Measurements from ENCODE around the gene KIF6. TPM values are rescaled to one million over a fixed set of nuclear protein-coding genes. Genes with fewer than 3 reads are reported as not detected.

Gene KIF6
- total RNA-seq, 4 donors from 2014 or later, result 0.26 to 1.8 (median 1.6) TPM; not detected in 1

GRCh38 chr6:39446909-39447308 is 278.3 kb downstream of the KIF6 start:
- Histone ChIP-seq H3K36me3 (no peaks in the 10 kb centered on the region), H3K27ac (no peak overlapping the region), H3K27me3 (no peaks in the 10 kb centered on the region), H3K9me3 (no peaks in the 10 kb centered on the region), H3K4me3 (no peak overlapping the region), H3K4me1 (no peaks in the 10 kb centered on the region)
- TF ChIP-seq POLR2A (IDR thresholded peaks at IDR 0.05), result no peak
- intact Hi-C loops (cut with DNase I; ENCODE audit: low total_unique reads), result no loop called here
- DNase-seq, result no peak

GRCh38 chr6:39445667-39446066 is 279.5 kb downstream of the KIF6 start:
- Histone ChIP-seq H3K36me3 (no peaks in the 10 kb centered on the region), H3K27me3 (no peaks in the 10 kb centered on the region), H3K9me3 (no peaks in the 10 kb centered on the region), H3K27ac (no peak overlapping the region), H3K4me3 (no peak overlapping the region), H3K4me1 (no peaks in the 10 kb centered on the region)
- no peak for DNase-seq
- TF ChIP-seq CTCF (IDR thresholded peaks at IDR 0.05), result no peak
- no peak for TF ChIP-seq POLR2A (IDR thresholded peaks at IDR 0.05)
- intact Hi-C loops (cut with DNase I; ENCODE audit: low total_unique reads), result no loop called here

- H3K9me3 ChIP-seq, result no peaks in the 10 kb centered on the region
- no peaks in the 10 kb centered on the region for H3K36me3 ChIP-seq
- no peak for DNase-seq
- no peak for TF ChIP-seq POLR2A (IDR thresholded peaks at IDR 0.05)
- no peak for TF ChIP-seq CTCF (IDR thresholded peaks at IDR 0.05)
- H3K4me3 ChIP-seq, result no peak overlapping the region
- no peak overlapping the region for H3K27ac ChIP-seq
- intact Hi-C loops (cut with DNase I; ENCODE audit: low total_unique reads), result no loop called here
- no peaks in the 10 kb centered on the region for H3K27me3 ChIP-seq
- no peaks in the 10 kb centered on the region for H3K4me1 ChIP-seq
Measured at GRCh38 chr6:39444479-39445019, 280.7 kb downstream of the KIF6 start.

GRCh38 chr6:39441986-39442385 is 283.2 kb downstream of the KIF6 start:
- Histone ChIP-seq H3K9me3 (no peaks in the 10 kb centered on the region), H3K27ac (no peak overlapping the region), H3K4me3 (no peak overlapping the region), H3K27me3 (no peaks in the 10 kb centered on the region), H3K36me3 (no peaks in the 10 kb centered on the region), H3K4me1 (no peaks in the 10 kb centered on the region)
- intact Hi-C loops (cut with DNase I; ENCODE audit: low total_unique reads), result no loop called here
- DNase-seq, result no peak
- no peak for TF ChIP-seq POLR2A (IDR thresholded peaks at IDR 0.05)
- TF ChIP-seq CTCF (IDR thresholded peaks at IDR 0.05), result no peak

GRCh38 chr6:39441301-39441700 is 283.9 kb downstream of the KIF6 start:
- DNase-seq, result no peak
- Histone ChIP-seq H3K4me1 (no peaks in the 10 kb centered on the region), H3K27ac (no peak overlapping the region), H3K4me3 (no peak overlapping the region), H3K27me3 (no peaks in the 10 kb centered on the region), H3K36me3 (no peaks in the 10 kb centered on the region), H3K9me3 (no peaks in the 10 kb centered on the region)
- intact Hi-C loops (cut with DNase I; ENCODE audit: low total_unique reads), result no loop called here
- no peak for TF ChIP-seq POLR2A (IDR thresholded peaks at IDR 0.05)
- no peak for TF ChIP-seq CTCF (IDR thresholded peaks at IDR 0.05)

- no peak for TF ChIP-seq CTCF (IDR thresholded peaks at IDR 0.05)
- DNase-seq, result no peak
- Histone ChIP-seq H3K27me3 (no peaks in the 10 kb centered on the region), H3K4me3 (no peak overlapping the region), H3K9me3 (no peaks in the 10 kb centered on the region), H3K4me1 (no peaks in the 10 kb centered on the region), H3K27ac (no peak overlapping the region), H3K36me3 (no peaks in the 10 kb centered on the region)
- intact Hi-C loops (cut with DNase I; ENCODE audit: low total_unique reads), result no loop called here
Measured at GRCh38 chr6:39440039-39440426, 285.2 kb downstream of the KIF6 start.

All from uterus (tissue), 4 donors.